HepG2 (cell line): ENCODE results near the gene FXYD5. TPM values are rescaled to one million over a fixed set of nuclear protein-coding genes. Genes with fewer than 3 reads are reported as not detected.

Experiments
- AKAP8 ChIP-seq: sonication (generic); formaldehyde crosslinking; IDR thresholded peaks from 2 replicates; pipeline ENCODE4 v1.5.1; 2020; ENCODE audit warnings: mild to moderate bottlenecking, missing genetic modification reagents
- KDM3A ChIP-seq: IDR thresholded peaks from 2 replicates; pipeline ENCODE4 v1.6.1; 2018; ENCODE audit warnings: low read depth, missing compliant biosample characterization
- KDM5A ChIP-seq: fragments of 200-600 bp; sonication (generic); IDR thresholded peaks from 2 replicates; pipeline ENCODE4 v1.7.0; 2018; ENCODE audit warnings: antibody characterized with exemption, mild to moderate bottlenecking, low read length, borderline replicate concordance
- MZF1 ChIP-seq: sonication (generic); formaldehyde crosslinking; IDR thresholded peaks from 2 replicates; pipeline ENCODE4 v1.8.1; 2023; ENCODE audit warnings: mild to moderate bottlenecking, missing genetic modification reagents, borderline replicate concordance
- NFIC ChIP-seq: IDR thresholded peaks from 2 replicates; pipeline ENCODE4 v1.6.1; 2012; ENCODE audit warnings: mild to moderate bottlenecking, low read length, inconsistent platforms
- PHF20 ChIP-seq: sonication (generic); formaldehyde crosslinking; IDR thresholded peaks from 2 replicates; pipeline ENCODE4 v1.5.0; 2020; ENCODE audit warnings: mild to moderate bottlenecking, missing genetic modification reagents
- RBM39 ChIP-seq: fragments of 200-400 bp; formaldehyde crosslinking; IDR thresholded peaks from one replicate; pipeline ENCODE4 v1.6.1; 2018; ENCODE audit warnings: antibody characterized with exemption, mild to moderate bottlenecking, low read depth, low read length; ENCODE audit not compliant: poor library complexity, severe bottlenecking
- RFX1 ChIP-seq: fragments of 450-650 bp; IDR thresholded peaks from 2 replicates; pipeline ENCODE4 v1.6.1; 2017
- STAT5B ChIP-seq: sonication (generic); formaldehyde crosslinking; IDR thresholded peaks from 2 replicates; pipeline ENCODE4 v1.4.0; 2020; ENCODE audit warnings: missing genetic modification reagents
- ZC3H13 ChIP-seq: sonication (generic); formaldehyde crosslinking; IDR thresholded peaks from 2 replicates; pipeline ENCODE4 v1.8.1; 2023; ENCODE audit warnings: mild to moderate bottlenecking, missing genetic modification reagents, moderate library complexity
- ZFY ChIP-seq: sonication (generic); formaldehyde crosslinking; IDR thresholded peaks from 2 replicates; pipeline ENCODE4 v1.4.0; 2020; ENCODE audit warnings: missing genetic modification reagents
- ZNF17 ChIP-seq: sonication (generic); formaldehyde crosslinking; IDR thresholded peaks from 2 replicates; pipeline ENCODE4 v1.5.0; 2020; ENCODE audit warnings: mild to moderate bottlenecking, missing genetic modification reagents
- ZNF225 ChIP-seq: sonication (generic); formaldehyde crosslinking; IDR thresholded peaks from 2 replicates; pipeline ENCODE4 v1.4.0; 2020; ENCODE audit warnings: mild to moderate bottlenecking, missing genetic modification reagents
- ZNF512 ChIP-seq: sonication (generic); formaldehyde crosslinking; IDR thresholded peaks from 2 replicates; pipeline ENCODE4 v1.4.0; 2020; ENCODE audit warnings: mild to moderate bottlenecking, missing genetic modification reagents
- ZNF513 ChIP-seq: sonication (generic); formaldehyde crosslinking; conservative IDR thresholded peaks from 2 replicates; pipeline ENCODE4 v1.5.0; 2020; ENCODE audit warnings: missing genetic modification reagents
- polyA plus RNA-seq, 8 experiments: library from polyadenylated mRNA; depleted of rRNA in 3 of 8; stranded (reverse) in 7 of 8; unstranded in 1 of 8; fragments of >200 nt; fragmentation: Illumina TruSeq in 4 of 8; extraction: Trizol in 4 of 8; gene quantifications; 2 replicates each; pipeline versions ENCODE4 v1.2.1 to v1.2.3, GENCODE V29; 2011 to 2016; ENCODE audit warnings: low read depth in 4 of 8, missing spikeins in 1 of 8, mixed read lengths in 1 of 8; ENCODE audit not compliant: insufficient read depth in 1 of 8
- total RNA-seq, 5 experiments: library from RNA; depleted of rRNA; stranded (reverse); fragments of >200 nt; fragmentation: Illumina TruSeq; extraction: Trizol; gene quantifications; 2 replicates each; pipeline ENCODE4 v1.2.3, GENCODE V29; 2016; ENCODE audit warnings: low read depth in 1 of 5
- TF ChIP-seq, protein P1 (sequence below): sonication (generic); formaldehyde crosslinking; IDR thresholded peaks from 2 replicates; pipeline ENCODE4 v1.4.0; 2020; ENCODE audit warnings: mild to moderate bottlenecking, missing genetic modification reagents
- TF ChIP-seq, protein P2 (sequence below): IDR thresholded peaks from 2 replicates; pipeline ENCODE4 v1.6.1; 2016; ENCODE audit warnings: missing genetic modification reagents, missing compliant biosample characterization

The FXYD5 gene
- total and polyA plus RNA-seq, 2 of the 13 experiments (the other 11 are each of a cell fraction or from before 2014, with no cell fraction given), result 0.65 TPM; not detected in 1

DNA sequence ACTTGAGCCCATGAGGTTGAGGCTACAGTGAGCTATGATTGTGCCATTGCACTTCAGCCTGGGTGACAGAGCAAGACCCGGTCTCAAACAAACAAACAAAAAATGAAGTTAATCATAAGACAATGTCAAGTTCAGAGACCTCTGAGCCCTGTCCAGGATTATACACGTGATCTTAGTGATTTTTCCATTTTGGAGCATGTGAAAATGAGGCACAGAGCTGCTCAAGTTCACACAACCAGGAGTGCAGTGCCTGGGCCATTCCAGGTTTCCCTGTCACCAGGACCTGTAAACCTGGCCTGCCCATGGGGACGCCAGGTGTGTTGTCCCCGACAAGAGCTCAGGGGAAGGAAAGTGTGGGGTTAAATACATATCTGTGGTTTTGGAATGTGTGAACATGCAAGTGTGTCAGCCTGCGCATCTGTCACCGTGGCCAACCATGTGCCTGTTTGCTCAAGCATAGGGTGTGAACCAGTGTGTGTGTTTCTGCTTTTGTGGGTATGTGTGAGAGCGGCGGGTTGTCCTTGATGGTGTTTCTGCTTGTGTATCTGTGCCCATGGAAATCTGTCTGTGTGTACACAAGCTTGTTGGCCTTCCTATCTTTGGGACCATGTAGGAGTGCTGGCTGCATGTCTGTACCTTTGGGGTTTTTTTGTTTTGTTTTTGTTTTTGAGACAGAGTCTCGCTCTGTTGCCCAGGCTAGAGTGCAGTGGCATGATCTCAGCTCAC, 17.4 kb upstream of the FXYD5 start (continued):
- no peak for TF ChIP-seq ZNF225 (CRISPR knock-in tag)
- TF ChIP-seq AKAP8, result no peak
- TF ChIP-seq MZF1, result no peak
- no peak for TF ChIP-seq ZC3H13
- no peak for TF ChIP-seq ZNF513 (CRISPR knock-in tag)
- no peak; the same call in 1 of the 2 replicates for TF ChIP-seq RFX1
- TF ChIP-seq, protein P1, sequence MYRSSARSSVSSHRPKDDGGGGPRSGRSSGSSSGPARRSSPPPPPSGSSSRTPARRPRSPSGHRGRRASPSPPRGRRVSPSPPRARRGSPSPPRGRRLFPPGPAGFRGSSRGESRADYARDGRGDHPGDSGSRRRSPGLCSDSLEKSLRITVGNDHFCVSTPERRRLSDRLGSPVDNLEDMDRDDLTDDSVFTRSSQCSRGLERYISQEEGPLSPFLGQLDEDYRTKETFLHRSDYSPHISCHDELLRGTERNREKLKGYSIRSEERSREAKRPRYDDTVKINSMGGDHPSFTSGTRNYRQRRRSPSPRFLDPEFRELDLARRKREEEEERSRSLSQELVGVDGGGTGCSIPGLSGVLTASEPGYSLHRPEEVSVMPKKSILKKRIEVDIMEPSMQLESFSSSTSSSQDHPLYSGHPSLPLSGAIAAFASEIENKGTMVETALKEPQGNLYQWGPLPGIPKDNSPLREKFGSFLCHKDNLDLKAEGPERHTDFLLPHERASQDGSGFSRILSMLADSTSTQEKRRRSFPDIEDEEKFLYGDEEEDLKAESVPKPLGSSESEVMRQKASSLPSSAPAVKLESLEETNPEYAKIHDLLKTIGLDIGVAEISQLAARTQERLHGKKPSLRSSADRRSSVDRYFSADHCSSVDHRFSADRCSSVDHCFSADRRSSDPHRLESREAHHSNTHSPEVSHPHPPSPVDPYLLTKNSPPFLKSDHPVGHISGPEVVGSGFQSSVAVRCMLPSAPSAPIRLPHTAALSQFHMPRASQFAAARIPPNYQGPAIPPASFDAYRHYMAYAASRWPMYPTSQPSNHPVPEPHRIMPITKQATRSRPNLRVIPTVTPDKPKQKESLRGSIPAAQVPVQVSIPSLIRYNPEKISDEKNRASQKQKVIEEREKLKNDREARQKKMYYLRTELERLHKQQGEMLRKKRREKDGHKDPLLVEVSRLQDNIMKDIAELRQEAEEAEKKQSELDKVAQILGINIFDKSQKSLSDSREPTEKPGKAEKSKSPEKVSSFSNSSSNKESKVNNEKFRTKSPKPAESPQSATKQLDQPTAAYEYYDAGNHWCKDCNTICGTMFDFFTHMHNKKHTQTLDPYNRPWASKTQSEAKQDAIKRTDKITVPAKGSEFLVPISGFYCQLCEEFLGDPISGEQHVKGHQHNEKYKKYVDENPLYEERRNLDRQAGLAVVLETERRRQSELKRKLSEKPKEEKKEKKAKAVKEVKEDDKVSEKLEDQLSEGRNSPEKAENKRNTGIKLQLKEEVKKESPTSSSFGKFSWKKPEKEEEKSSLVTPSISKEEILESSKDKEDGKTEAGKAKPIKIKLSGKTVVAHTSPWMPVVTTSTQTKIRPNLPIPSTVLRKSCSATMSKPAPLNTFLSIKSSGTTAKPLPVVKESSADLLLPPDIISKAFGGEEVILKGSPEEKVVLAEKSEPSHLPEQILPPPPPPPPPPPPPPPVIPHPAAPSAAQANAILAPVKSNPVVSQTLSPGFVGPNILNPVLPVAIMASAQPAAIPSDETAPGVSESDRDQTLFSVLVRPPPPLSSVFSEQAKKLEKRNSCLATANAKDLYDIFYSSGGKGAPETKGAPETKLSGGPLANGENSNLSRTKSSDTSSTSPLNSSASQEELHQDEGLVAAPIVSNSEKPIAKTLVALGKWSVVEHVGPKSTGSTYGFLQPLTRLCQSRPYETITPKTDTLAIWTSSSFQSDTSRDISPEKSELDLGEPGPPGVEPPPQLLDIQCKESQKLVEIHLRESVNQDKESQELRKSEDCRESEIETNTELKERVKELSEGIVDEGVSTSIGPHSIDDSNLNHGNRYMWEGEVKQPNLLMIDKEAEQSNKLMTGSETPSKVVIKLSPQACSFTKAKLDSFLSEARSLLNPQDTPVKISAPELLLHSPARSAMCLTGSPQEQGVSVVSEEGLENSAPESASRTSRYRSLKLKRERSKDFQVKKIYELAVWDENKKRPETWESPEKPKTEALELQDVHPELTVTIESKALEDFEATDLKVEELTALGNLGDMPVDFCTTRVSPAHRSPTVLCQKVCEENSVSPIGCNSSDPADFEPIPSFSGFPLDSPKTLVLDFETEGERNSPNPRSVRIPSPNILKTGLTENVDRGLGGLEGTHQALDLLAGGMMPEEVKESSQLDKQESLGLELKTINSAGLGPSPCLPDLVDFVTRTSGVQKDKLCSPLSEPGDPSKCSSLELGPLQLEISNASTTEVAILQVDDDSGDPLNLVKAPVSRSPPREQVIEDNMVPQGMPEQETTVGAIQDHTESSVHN (CRISPR knock-in tag), result 0 out of 2 replicates have a peak, but pooled peaks have one; percentile 34
- TF ChIP-seq ZNF512 (CRISPR knock-in tag), result no peak
- TF ChIP-seq, protein P2, sequence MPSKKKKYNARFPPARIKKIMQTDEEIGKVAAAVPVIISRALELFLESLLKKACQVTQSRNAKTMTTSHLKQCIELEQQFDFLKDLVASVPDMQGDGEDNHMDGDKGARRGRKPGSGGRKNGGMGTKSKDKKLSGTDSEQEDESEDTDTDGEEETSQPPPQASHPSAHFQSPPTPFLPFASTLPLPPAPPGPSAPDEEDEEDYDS, result no peak
- TF ChIP-seq STAT5B (CRISPR knock-in tag), result no peak
- TF ChIP-seq NFIC, result 0 out of 2 replicates have a peak, but pooled peaks have one; percentile 47
- TF ChIP-seq KDM5A, result no peak
- TF ChIP-seq KDM3A (CRISPR knock-in tag), result no peak
- no peak for TF ChIP-seq RBM39
- TF ChIP-seq ZFY (CRISPR knock-in tag), result no peak
- TF ChIP-seq ZNF17 (CRISPR knock-in tag), result no peak
- TF ChIP-seq PHF20 (CRISPR knock-in tag), result no peak
